K562 (cell line): ENCODE data around the gene TGFBR1. TPM values are rescaled to one million over a fixed set of nuclear protein-coding genes. Genes with fewer than 3 reads are reported as not detected.

ENCODE experiments used
- CBFA2T3 ChIP-seq: fragments of 450-650 bp; IDR thresholded peaks from 2 replicates; pipeline ENCODE4 v1.6.1; 2017
- CREB1 ChIP-seq, 2 experiments: sonication (generic) in 1 of 2; formaldehyde crosslinking in 1 of 2; IDR thresholded peaks; 2 replicates each; pipeline versions ENCODE4 v1.6.1 to v1.8.0; 2012 to 2022; ENCODE audit warnings: inconsistent platforms in 1 of 2, mild to moderate bottlenecking in 1 of 2, missing genetic modification reagents in 1 of 2, moderate library complexity in 1 of 2
- CREBBP ChIP-seq: IDR thresholded peaks from one replicate; pipeline ENCODE4 v1.6.1; 2012; ENCODE audit warnings: low read depth, mild to moderate bottlenecking, control low read depth, inconsistent platforms, low read length
- DPF2 ChIP-seq: fragments of 450-650 bp; IDR thresholded peaks from 2 replicates; pipeline ENCODE4 v1.6.1; 2016
- ETV1 ChIP-seq: fragments of 450-650 bp; conservative IDR thresholded peaks from 2 replicates; pipeline ENCODE4 v1.6.1; 2016; ENCODE audit warnings: missing genetic modification characterization, control low read depth, low read depth, missing compliant biosample characterization
- GABPB2 ChIP-seq: fragments of 250-450 bp; sonication (Bioruptor Pico); conservative IDR thresholded peaks from 2 replicates; pipeline ENCODE4 v1.5.1; 2021; ENCODE audit warnings: mild to moderate bottlenecking
- HDGF ChIP-seq: fragments of 450-650 bp; IDR thresholded peaks from 2 replicates; pipeline ENCODE4 v1.6.1; 2016
- HMGN3 ChIP-seq: IDR thresholded peaks from 2 replicates; pipeline ENCODE4 v1.6.1; 2011; ENCODE audit warnings: borderline replicate concordance, low read depth, mild to moderate bottlenecking, mixed read lengths, low read length; ENCODE audit not compliant: insufficient read length; ENCODE audit errors: extremely low read depth
- JUNB ChIP-seq: fragments of 450-650 bp; formaldehyde crosslinking; conservative IDR thresholded peaks from 2 replicates; pipeline ENCODE4 v1.4.0; 2020; ENCODE audit warnings: mild to moderate bottlenecking
- KDM2B ChIP-seq: fragments of 250-450 bp; sonication (Bioruptor Pico); IDR thresholded peaks from 2 replicates; pipeline ENCODE4 v1.8.0; 2021; ENCODE audit warnings: mild to moderate bottlenecking, moderate library complexity
- L3MBTL2 ChIP-seq: fragments of 450-650 bp; IDR thresholded peaks from 2 replicates; pipeline ENCODE4 v1.6.1; 2016; ENCODE audit warnings: mild to moderate bottlenecking, moderate library complexity
- MYC ChIP-seq, 2 experiments: fragments of 250-450 bp in 1 of 2; sonication (Bioruptor Pico) in 1 of 2; IDR thresholded peaks; 2 replicates each; pipeline versions ENCODE4 v1.5.1 to v1.6.1; 2012 to 2021; ENCODE audit warnings: low read depth in 2 of 2, borderline replicate concordance in 1 of 2, improper control_type of control experiment in 1 of 2, low read length in 1 of 2, mild to moderate bottlenecking in 1 of 2, moderate library complexity in 1 of 2
- NR2F6 ChIP-seq: fragments of 450-650 bp; formaldehyde crosslinking; IDR thresholded peaks from 2 replicates; pipeline ENCODE4 v1.4.0; 2020; ENCODE audit warnings: mild to moderate bottlenecking
- PHB2 ChIP-seq: fragments of 450-650 bp; IDR thresholded peaks from 2 replicates; pipeline ENCODE4 v1.6.1; 2017; ENCODE audit warnings: low read depth
- RNF2 ChIP-seq: sonication (generic); IDR thresholded peaks from 2 replicates; pipeline ENCODE4 v1.6.1; 2016
- SMAD4 ChIP-seq: fragments of 250-450 bp; sonication (Bioruptor Pico); conservative IDR thresholded peaks from 2 replicates; pipeline ENCODE4 v1.8.0; 2021; ENCODE audit warnings: inconsistent platforms, mild to moderate bottlenecking, moderate library complexity
- SREBF2 ChIP-seq: sonication (generic); formaldehyde crosslinking; IDR thresholded peaks from 2 replicates; pipeline ENCODE4 v1.4.0; 2020; ENCODE audit warnings: mild to moderate bottlenecking, missing genetic modification reagents
- SUPT5H ChIP-seq: fragments of 450-650 bp; IDR thresholded peaks from 2 replicates; pipeline ENCODE4 v1.6.1; 2016
- TAF1 ChIP-seq: IDR thresholded peaks from 2 replicates; pipeline ENCODE4 v1.6.1; 2011; ENCODE audit warnings: mild to moderate bottlenecking, low read length, moderate library complexity; ENCODE audit not compliant: insufficient read depth, control insufficient read depth, severe bottlenecking; ENCODE audit errors: extremely low read depth
- TAF15 ChIP-seq: fragments of 200-400 bp; formaldehyde crosslinking; IDR thresholded peaks from 2 replicates; pipeline ENCODE4 v1.6.1; 2017; ENCODE audit warnings: mild to moderate bottlenecking, low read depth, low read length, moderate library complexity
- TAL1 ChIP-seq: fragments of 450-650 bp; IDR thresholded peaks from 2 replicates; pipeline ENCODE4 v1.6.1; 2016; ENCODE audit warnings: mild to moderate bottlenecking
- ZNF134 ChIP-seq: fragments of 250-450 bp; sonication (Bioruptor Pico); conservative IDR thresholded peaks from 2 replicates; pipeline ENCODE4 v1.4.0; 2020
- ZNF324 ChIP-seq: fragments of 250-450 bp; sonication (Bioruptor Pico); IDR thresholded peaks from 2 replicates; pipeline ENCODE4 v1.4.0; 2020; ENCODE audit warnings: mild to moderate bottlenecking
- ZNF431 ChIP-seq: sonication (generic); formaldehyde crosslinking; IDR thresholded peaks from 2 replicates; pipeline ENCODE4 v1.8.0; 2022; ENCODE audit warnings: mild to moderate bottlenecking, missing genetic modification reagents
- polyA plus RNA-seq, 8 experiments: library from polyadenylated mRNA; depleted of rRNA in 4 of 8; stranded (reverse) in 5 of 8; unstranded in 3 of 8; fragments of >200 nt; fragmentation: Nextera tagmentation in 2 of 8; fragmentation: Illumina TruSeq in 1 of 8; extraction: Ambion mirVana in 2 of 8; extraction: Trizol in 1 of 8; gene quantifications; 2 replicates each; pipeline versions ENCODE4 v1.2.1 to v1.2.3, GENCODE V29; 2011 to 2014; ENCODE audit warnings: inconsistent platforms in 1 of 8, missing spikeins in 1 of 8
- total RNA-seq, 7 experiments: library from RNA; depleted of rRNA in 6 of 7; stranded (reverse); fragments of >200 nt in 6 of 7; fragmentation: Illumina TruSeq in 2 of 7; extraction: Trizol in 2 of 7; gene quantifications; 2 replicates each; pipeline versions ENCODE4 v1.2.1 to v1.2.3, GENCODE V29; 2011 to 2021; ENCODE audit warnings: low replicate concordance in 1 of 7
- TF ChIP-seq, protein P1 (sequence below): fragments of 450-650 bp; IDR thresholded peaks from 2 replicates; pipeline ENCODE4 v1.6.1; 2018; ENCODE audit not compliant: partially characterized antibody
- TF ChIP-seq, protein P2 (sequence below), 3 experiments: fragments of 200-800 bp in 1 of 3; sonication (Bioruptor generic) in 1 of 3; sonication (generic) in 1 of 3; formaldehyde crosslinking in 1 of 3; IDR thresholded peaks; 2 replicates each; pipeline versions ENCODE4 v1.6.1 to v1.8.0; 2016 to 2022; ENCODE audit warnings: mild to moderate bottlenecking in 2 of 3, missing compliant biosample characterization in 2 of 3, missing genetic modification characterization in 2 of 3, missing genetic modification reagents in 1 of 3

Gene TGFBR1
- total and polyA plus RNA-seq, 9 of the 15 experiments (the other 6 are each of a cell fraction or from before 2014, with no cell fraction given), result 15.5 to 62.4 (median 42.7) TPM

DNA sequence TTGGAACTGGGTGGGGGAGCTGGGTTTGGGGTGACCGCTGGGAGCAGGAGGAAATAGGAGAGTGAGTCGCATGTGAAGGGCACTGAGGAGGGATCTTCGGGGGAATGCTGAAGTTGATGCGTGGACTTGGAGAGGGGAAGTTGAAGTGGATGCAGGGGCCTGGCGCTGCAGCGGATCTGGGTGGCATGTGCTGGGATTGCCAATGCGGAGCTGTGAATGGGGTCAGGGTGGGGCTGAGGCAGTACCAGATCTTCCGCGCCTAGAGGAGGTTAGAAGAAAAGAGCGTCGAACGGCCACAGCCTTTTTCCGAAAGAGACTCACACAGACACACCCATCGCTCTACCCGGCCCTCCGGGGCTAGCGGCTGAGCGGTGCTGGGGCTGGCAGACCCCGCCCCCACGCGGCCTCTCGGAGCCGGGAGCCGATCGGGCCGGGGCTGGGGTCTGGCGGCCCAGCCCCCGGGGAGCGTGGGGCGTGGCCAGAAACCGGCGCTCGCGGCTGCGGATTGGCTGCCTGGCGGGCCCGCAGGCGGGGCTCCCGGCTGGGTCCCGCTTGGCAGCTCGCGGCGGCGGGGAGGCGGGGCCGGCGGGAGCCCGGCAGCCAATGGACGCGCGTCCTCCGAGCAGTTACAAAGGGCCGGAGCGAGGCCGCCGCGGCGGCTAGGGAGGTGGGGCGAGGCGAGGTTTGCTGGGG, at the start of gene TGFBR1 (continued):
- TF ChIP-seq TAF15 (no peak), CREB1 (IDR thresholded peaks at IDR 0.05) (peak; percentile 54; the same call in 1 of the 2 replicates), CREB1 (CRISPR knock-in tag; IDR thresholded peaks at IDR 0.05) (no peak), TAF1 (peak; percentile 43), HMGN3 (peak; percentile 90), ZNF431 (CRISPR knock-in tag) (no peak), HDGF (peak; percentile 88), ETV1 (tag) (peak; percentile 39; the same call in 1 of the 2 replicates), ZNF324 (CRISPR knock-in tag) (no peak), KDM2B (CRISPR knock-in tag) (no peak), RNF2 (0 out of 2 replicates have a peak, but pooled peaks have one; percentile 19), DPF2 (peak; percentile 36; the same call in 1 of the 2 replicates), CREBBP (no peak), JUNB (CRISPR knock-in tag) (no peak), MYC (IDR thresholded peaks at IDR 0.05; ENCODE audit: low read depth, low read length) (peak; percentile 53; the same call in 1 of the 2 replicates), MYC (CRISPR knock-in tag; IDR thresholded peaks at IDR 0.05; ENCODE audit: borderline replicate concordance, low read depth) (no peak; the same call in 1 of the 2 replicates), TAL1 (no peak), ZNF134 (CRISPR knock-in tag) (no peak; the same call in 1 of the 2 replicates), GABPB2 (CRISPR knock-in tag) (no peak), NR2F6 (no peak), PHB2 (0 out of 2 replicates have a peak, but pooled peaks have one; percentile 40), L3MBTL2 (peak; percentile 86), SUPT5H (peak; percentile 63), SREBF2 (CRISPR knock-in tag) (no peak), SMAD4 (peak; percentile 14; the same call in 1 of the 2 replicates), CBFA2T3 (no peak)
- TF ChIP-seq, protein P1, sequence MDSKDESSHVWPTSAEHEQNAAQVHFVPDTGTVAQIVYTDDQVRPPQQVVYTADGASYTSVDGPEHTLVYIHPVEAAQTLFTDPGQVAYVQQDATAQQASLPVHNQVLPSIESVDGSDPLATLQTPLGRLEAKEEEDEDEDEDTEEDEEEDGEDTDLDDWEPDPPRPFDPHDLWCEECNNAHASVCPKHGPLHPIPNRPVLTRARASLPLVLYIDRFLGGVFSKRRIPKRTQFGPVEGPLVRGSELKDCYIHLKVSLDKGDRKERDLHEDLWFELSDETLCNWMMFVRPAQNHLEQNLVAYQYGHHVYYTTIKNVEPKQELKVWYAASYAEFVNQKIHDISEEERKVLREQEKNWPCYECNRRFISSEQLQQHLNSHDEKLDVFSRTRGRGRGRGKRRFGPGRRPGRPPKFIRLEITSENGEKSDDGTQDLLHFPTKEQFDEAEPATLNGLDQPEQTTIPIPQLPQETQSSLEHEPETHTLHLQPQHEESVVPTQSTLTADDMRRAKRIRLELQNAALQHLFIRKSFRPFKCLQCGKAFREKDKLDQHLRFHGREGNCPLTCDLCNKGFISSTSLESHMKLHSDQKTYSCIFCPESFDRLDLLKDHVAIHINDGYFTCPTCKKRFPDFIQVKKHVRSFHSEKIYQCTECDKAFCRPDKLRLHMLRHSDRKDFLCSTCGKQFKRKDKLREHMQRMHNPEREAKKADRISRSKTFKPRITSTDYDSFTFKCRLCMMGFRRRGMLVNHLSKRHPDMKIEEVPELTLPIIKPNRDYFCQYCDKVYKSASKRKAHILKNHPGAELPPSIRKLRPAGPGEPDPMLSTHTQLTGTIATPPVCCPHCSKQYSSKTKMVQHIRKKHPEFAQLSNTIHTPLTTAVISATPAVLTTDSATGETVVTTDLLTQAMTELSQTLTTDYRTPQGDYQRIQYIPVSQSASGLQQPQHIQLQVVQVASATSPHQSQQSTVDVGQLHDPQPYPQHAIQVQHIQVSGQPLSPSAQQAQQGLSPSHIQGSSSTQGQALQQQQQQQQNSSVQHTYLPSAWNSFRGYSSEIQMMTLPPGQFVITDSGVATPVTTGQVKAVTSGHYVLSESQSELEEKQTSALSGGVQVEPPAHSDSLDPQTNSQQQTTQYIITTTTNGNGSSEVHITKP, result peak; percentile 50
- TF ChIP-seq, protein P2, sequence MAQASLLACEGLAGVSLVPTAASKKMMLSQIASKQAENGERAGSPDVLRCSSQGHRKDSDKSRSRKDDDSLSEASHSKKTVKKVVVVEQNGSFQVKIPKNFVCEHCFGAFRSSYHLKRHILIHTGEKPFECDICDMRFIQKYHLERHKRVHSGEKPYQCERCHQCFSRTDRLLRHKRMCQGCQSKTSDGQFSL (CRISPR knock-in tag; IDR thresholded peaks at IDR 0.05), result peak; percentile 57; the same call in 1 of the 2 replicates
- TF ChIP-seq, protein P2 (tag; IDR thresholded peaks at IDR 0.05), result no peak
